ENCODE data around the gene DHRS7.

GRCh38 chr14:60107477-60107876 lies 57.7 kb downstream of the DHRS7 start:
- no peak for TF ChIP-seq CTCF (conservative IDR thresholded peaks at IDR 0.05; ENCODE audit: low read length)
- TF ChIP-seq EZH2phosphoT487 (IDR thresholded peaks at IDR 0.05; ENCODE audit: borderline replicate concordance), result no peak
